Body of pancreas (tissue), 4 donors: ENCODE data around the gene SRBD1. TPM values are rescaled to one million over a fixed set of nuclear protein-coding genes. Genes with fewer than 3 reads are reported as not detected.

Experiments
- ATAC-seq: fragments of 150-250 bp; one replicate; pipeline ENCODE4 v1.9.1; 2016
- DNase-seq, 4 donors: peaks; one replicate each; pipeline ENCODE4 v3.0.0-alpha.2; 2019
- H3K27ac ChIP-seq, 4 donors: fragments of 200-600 bp; sonication (generic); 1 replicate in 3 of 4; 2 replicates in 1 of 4; pipeline versions ENCODE4 v1.5.1 to v1.6.1; 2016 to 2019; ENCODE audit warnings: mild to moderate bottlenecking in 1 of 4, mixed read lengths in 1 of 4, moderate library complexity in 1 of 4
- H3K27me3 ChIP-seq, 2 donors: fragments of 200-600 bp; sonication (generic); one replicate each; pipeline ENCODE4 v1.6.0; 2016; ENCODE audit warnings: mild to moderate bottlenecking in 1 of 2
- H3K36me3 ChIP-seq, 2 donors: fragments of 200-600 bp; sonication (generic); replicated peaks in 1 of 2; 2 replicates each; pipeline ENCODE4 v1.5.1; 2016; ENCODE audit warnings: low read depth in 2 of 2; ENCODE audit not compliant: insufficient read depth in 1 of 2
- H3K4me1 ChIP-seq: fragments of 200-600 bp; sonication (generic); one replicate; pipeline ENCODE4 v1.6.0; 2016
- H3K4me3 ChIP-seq, 2 donors: fragments of 200-600 bp; sonication (generic); 1 replicate in 1 of 2; 2 replicates in 1 of 2; pipeline ENCODE4 v1.5.1; 2016 to 2019
- H3K9me3 ChIP-seq, 3 donors: fragments of 200-600 bp; sonication (generic); 1 replicate in 2 of 3; 2 replicates in 1 of 3; pipeline ENCODE4 v1.5.1; 2016
- POLR2A ChIP-seq, 3 donors: fragments of 450-650 bp; IDR thresholded peaks; one replicate each; pipeline ENCODE4 v1.6.1; 2016; ENCODE audit warnings: antibody characterized with exemption in 3 of 3, mild to moderate bottlenecking in 2 of 3
- WGBS, 2 donors: methylation state at CpG; one replicate each; pipeline ENCODE4 v1.1.5; 2017; 5-methylcytosine and 5-hydroxymethylcytosine counted together
- intact Hi-C: fragments of 100-400 bp; cut with DNase I; formaldehyde crosslinking; loops from one replicate; pipeline ENCODE4 v1.15.1; 2023
- total RNA-seq, 2 donors: library from RNA; depleted of rRNA; stranded (reverse); fragments of >200 nt; gene quantifications; one replicate each; pipeline ENCODE4 v1.1.0, GENCODE V29; 2016
- TF ChIP-seq, protein P1 (sequence below), 7 experiments: fragments of 450-650 bp in 4 of 7; fragments of 200-600 bp in 3 of 7; sonication (generic) in 3 of 7; IDR thresholded peaks; one replicate each; pipeline ENCODE4 v1.5.1; 2016 to 2019; ENCODE audit warnings: antibody characterized with exemption in 7 of 7

Gene SRBD1
- total RNA-seq, 2 donors from 2014 or later = 14.8 to 21.4 TPM

- H3K27ac ChIP-seq = no peak overlapping the region
- H3K9me3 ChIP-seq = no peaks in the 10 kb centered on the region
- no peaks in the 10 kb centered on the region for H3K36me3 ChIP-seq
- H3K4me3 ChIP-seq = no peak overlapping the region
- H3K27me3 ChIP-seq = no peaks in the 10 kb centered on the region
- DNase-seq (no peak), ATAC-seq (no peak)
- TF ChIP-seq, protein P1, sequence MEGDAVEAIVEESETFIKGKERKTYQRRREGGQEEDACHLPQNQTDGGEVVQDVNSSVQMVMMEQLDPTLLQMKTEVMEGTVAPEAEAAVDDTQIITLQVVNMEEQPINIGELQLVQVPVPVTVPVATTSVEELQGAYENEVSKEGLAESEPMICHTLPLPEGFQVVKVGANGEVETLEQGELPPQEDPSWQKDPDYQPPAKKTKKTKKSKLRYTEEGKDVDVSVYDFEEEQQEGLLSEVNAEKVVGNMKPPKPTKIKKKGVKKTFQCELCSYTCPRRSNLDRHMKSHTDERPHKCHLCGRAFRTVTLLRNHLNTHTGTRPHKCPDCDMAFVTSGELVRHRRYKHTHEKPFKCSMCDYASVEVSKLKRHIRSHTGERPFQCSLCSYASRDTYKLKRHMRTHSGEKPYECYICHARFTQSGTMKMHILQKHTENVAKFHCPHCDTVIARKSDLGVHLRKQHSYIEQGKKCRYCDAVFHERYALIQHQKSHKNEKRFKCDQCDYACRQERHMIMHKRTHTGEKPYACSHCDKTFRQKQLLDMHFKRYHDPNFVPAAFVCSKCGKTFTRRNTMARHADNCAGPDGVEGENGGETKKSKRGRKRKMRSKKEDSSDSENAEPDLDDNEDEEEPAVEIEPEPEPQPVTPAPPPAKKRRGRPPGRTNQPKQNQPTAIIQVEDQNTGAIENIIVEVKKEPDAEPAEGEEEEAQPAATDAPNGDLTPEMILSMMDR (IDR thresholded peaks at IDR 0.05) = no peak
- TF ChIP-seq POLR2A (IDR thresholded peaks at IDR 0.05) = no peak
- no peaks in the 10 kb centered on the region for H3K4me1 ChIP-seq
- 85 to 86% methylated on average over 1 of the region's 1 CpG for WGBS, 2 donors
- intact Hi-C loops = no loop called here
These were observed 105.9 kb downstream of the SRBD1 start for GRCh38 chr2:45505138-45505537.

- no peaks in the 10 kb centered on the region for H3K27me3 ChIP-seq
- TF ChIP-seq, protein P1 (IDR thresholded peaks at IDR 0.05) = no peak
These were observed 112.2 kb downstream of the SRBD1 start for GRCh38 chr2:45498661-45499550.

GRCh38 chr2:45497355-45497754, 113.7 kb downstream of the SRBD1 start:
- H3K27me3 ChIP-seq = no peaks in the 10 kb centered on the region
- intact Hi-C loops = loop anchor here (5.0 kb wide), 1 partner anchor 520 kb away; no protein-coding TSS in a partner anchor

More at GRCh38 chr2:45498661-45499550, 112.2 kb downstream of the SRBD1 start:
- no peaks in the 10 kb centered on the region for H3K9me3 ChIP-seq
- no peak for ATAC-seq
- WGBS, 2 donors = 94 to 95% methylated on average over 1 of the region's 1 CpG
- DNase-seq = no peak
- H3K36me3 ChIP-seq = no peaks in the 10 kb centered on the region
- no peak overlapping the region for H3K27ac ChIP-seq
- intact Hi-C loops = loop anchor here (5.0 kb wide), 1 partner anchor 522 kb away; no protein-coding TSS in a partner anchor
- H3K4me1 ChIP-seq = peaks cover 7% of the 10 kb centered on the region
- no peak overlapping the region for H3K4me3 ChIP-seq

DNA sequence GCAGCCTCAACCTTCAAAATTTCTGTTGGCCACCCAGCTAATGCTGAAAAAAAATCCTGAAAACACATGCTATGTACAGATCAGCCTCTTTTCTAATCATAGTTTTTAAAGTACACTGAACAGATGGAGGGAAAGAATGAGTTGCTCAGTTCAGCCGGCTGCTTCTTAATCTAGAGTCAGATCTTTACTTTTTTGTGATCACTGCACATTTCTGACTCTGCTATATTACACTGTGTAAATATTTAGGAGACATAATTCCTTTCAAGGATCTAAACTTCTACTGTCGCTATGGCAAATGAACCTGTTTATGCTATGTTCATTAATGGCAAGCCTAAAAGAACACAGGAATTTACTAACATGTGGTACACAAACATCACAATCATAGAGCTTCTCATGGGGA, 114.2 kb downstream of the SRBD1 start:
- no peaks in the 10 kb centered on the region for H3K27me3 ChIP-seq
- 54 to 55% methylated on average over 2 of the region's 2 CpGs for WGBS, 2 donors
- intact Hi-C loops = loop anchor here (5.0 kb wide), 1 partner anchor 520 kb away; no protein-coding TSS in a partner anchor
- DNase-seq (no peak), ATAC-seq (no peak)
- H3K4me3 ChIP-seq = no peak overlapping the region
- H3K27ac ChIP-seq = no peak overlapping the region
- H3K9me3 ChIP-seq = no peaks in the 10 kb centered on the region
- H3K4me1 ChIP-seq = peaks cover 7% of the 10 kb centered on the region
- TF ChIP-seq, protein P1 (IDR thresholded peaks at IDR 0.05) = no peak
- no peak for TF ChIP-seq POLR2A (IDR thresholded peaks at IDR 0.05)
- no peaks in the 10 kb centered on the region for H3K36me3 ChIP-seq

More at GRCh38 chr2:45497355-45497754, 113.7 kb downstream of the SRBD1 start:
- no peaks in the 10 kb centered on the region for H3K9me3 ChIP-seq
- TF ChIP-seq, protein P1 (IDR thresholded peaks at IDR 0.05) = no peak
- TF ChIP-seq POLR2A (IDR thresholded peaks at IDR 0.05) = no peak
- ATAC-seq (no peak), DNase-seq (no peak)
- H3K36me3 ChIP-seq = no peaks in the 10 kb centered on the region
- no peak overlapping the region for H3K4me3 ChIP-seq
- H3K4me1 ChIP-seq = peaks cover 7% of the 10 kb centered on the region
- 81 to 87% methylated on average over 2 of the region's 2 CpGs for WGBS, 2 donors
- H3K27ac ChIP-seq = no peak overlapping the region
